Caco-2 (cell line): ENCODE results near the gene GNG3. TPM values are rescaled to one million over a fixed set of nuclear protein-coding genes. Genes with fewer than 3 reads are reported as not detected.

Source experiments
- BruUV-seq: library from RNA; stranded (reverse); fragments of 400-500 nt; replicated peaks from 2 replicates; lab custom pipeline; 2021; lab: Mats Ljungman, UMichigan
- CTCF ChIA-PET: fragments of 300-600 bp; sonication (Branson Sonifier 250); formaldehyde crosslinking; loops from one replicate; lab custom pipeline; 2022; ENCODE audit warnings: antibody characterized with exemption; lab: Charles Lee
- POLR2A ChIA-PET: fragments of 300-600 bp; sonication (Branson Sonifier 250); formaldehyde crosslinking; loops from one replicate; lab custom pipeline; 2022; ENCODE audit warnings: antibody characterized with exemption; lab: Charles Lee
- DNase-seq, 2 experiments: peaks; one replicate each; pipeline versions ENCODE4 v3.0.0 to v3.0.0-alpha.2; 2020 to 2022
- H3K27me3 ChIP-seq: replicated peaks from 2 replicates; pipeline ENCODE4 v1.6.0; 2011; ENCODE audit warnings: low read length; ENCODE audit not compliant: control insufficient read depth, insufficient read depth
- H3K36me3 ChIP-seq: 2 replicates; pipeline ENCODE4 v1.5.1; 2011; ENCODE audit warnings: low read length; ENCODE audit not compliant: control insufficient read depth, insufficient read depth
- H3K4me1 ChIP-seq: fragments of 250-450 bp; sonication (Bioruptor Pico); 2 replicates; pipeline ENCODE4 v1.5.1; 2020; ENCODE audit warnings: mild to moderate bottlenecking
- H3K4me3 ChIP-seq: 2 replicates; pipeline ENCODE4 v1.5.1; 2011; ENCODE audit warnings: low read depth, mild to moderate bottlenecking, control low read depth, low read length
- H3K9me3 ChIP-seq: fragments of 250-450 bp; sonication (Bioruptor Pico); 2 replicates; pipeline ENCODE4 v1.5.1; 2020; ENCODE audit warnings: mild to moderate bottlenecking, moderate library complexity
- H3K27ac Mint-ChIP-seq: one replicate; pipeline ENCODE4 v1.8.0; 2022; ENCODE audit warnings: mixed read lengths; ENCODE audit not compliant: unreplicated experiment
- H3K27me3 Mint-ChIP-seq: one replicate; pipeline ENCODE4 v1.8.0; 2022; ENCODE audit warnings: mixed read lengths; ENCODE audit not compliant: insufficient read depth, unreplicated experiment
- H3K36me3 Mint-ChIP-seq: one replicate; pipeline ENCODE4 v1.8.0; 2022; ENCODE audit warnings: mild to moderate bottlenecking, mixed read lengths; ENCODE audit not compliant: insufficient read depth, unreplicated experiment
- H3K4me1 Mint-ChIP-seq: one replicate; pipeline ENCODE4 v1.8.0; 2022; ENCODE audit warnings: low read depth, mixed read lengths; ENCODE audit not compliant: unreplicated experiment
- H3K4me3 Mint-ChIP-seq: one replicate; pipeline ENCODE4 v1.8.0; 2022; ENCODE audit warnings: mild to moderate bottlenecking, moderate library complexity, mixed read lengths; ENCODE audit not compliant: unreplicated experiment
- H3K9me3 Mint-ChIP-seq: one replicate; pipeline ENCODE4 v1.8.0; 2022; ENCODE audit warnings: mixed read lengths; ENCODE audit not compliant: unreplicated experiment
- CTCF ChIP-seq, 2 experiments: fragments of 200-600 bp in 1 of 2; IDR thresholded peaks; 1 replicate in 1 of 2; 2 replicates in 1 of 2; pipeline versions ENCODE4 v1.5.1 to v1.8.0; 2011 to 2022; ENCODE audit warnings: antibody characterized with exemption in 1 of 2, control low read depth in 1 of 2, inconsistent platforms in 1 of 2, low read depth in 1 of 2, low read length in 1 of 2, mild to moderate bottlenecking in 1 of 2, moderate library complexity in 1 of 2; ENCODE audit not compliant: insufficient read depth in 1 of 2, severe bottlenecking in 1 of 2, unreplicated experiment in 1 of 2
- intact Hi-C: fragments of 100-400 bp; cut with micrococcal nuclease; formaldehyde crosslinking; loops from one replicate; pipeline ENCODE4 v1.10.0; 2022; ENCODE audit not compliant: unreplicated experiment
- total RNA-seq: library from RNA; stranded (reverse); gene quantifications from 2 replicates; pipeline ENCODE4 v1.2.3, GENCODE V29; 2022

The GNG3 gene
- total RNA-seq, 1 experiment from 2014 or later = not detected

DNA sequence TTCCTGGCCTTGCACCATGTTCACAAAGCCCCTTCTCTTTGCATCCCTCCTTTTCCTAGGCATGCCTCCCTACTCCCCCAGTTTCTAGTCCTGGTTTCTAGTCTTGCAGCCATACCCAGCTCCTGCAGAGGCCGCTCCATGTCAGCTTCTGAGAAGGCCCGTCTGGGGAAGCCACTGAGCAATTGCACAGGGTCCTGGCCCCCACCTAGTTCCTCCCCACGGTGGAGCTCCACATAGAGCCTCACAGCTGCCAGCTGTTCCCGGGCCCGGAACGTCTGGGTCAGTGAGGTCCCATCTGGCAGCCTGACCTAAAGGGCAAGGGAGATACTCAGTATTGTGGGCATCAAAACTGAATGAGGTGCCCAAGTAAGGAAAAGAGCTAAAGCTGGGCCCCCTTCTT, 30.8 kb upstream of the GNG3 start:
- H3K9me3 ChIP-seq = no peaks in the 10 kb centered on the region
- ChIA-PET CTCF (interaction anchor here (1.9 kb wide), 1 partner anchor 110 kb away, joined by 7 read pairs; no protein-coding TSS in a partner anchor), POLR2A (interaction anchor here (0.5 to 1.0 kb wide), 3 partner anchors 12 to 214 kb away, joined by 4 to 11 read pairs (median 10); partner anchors contain the start of genes C11orf98, CSKMT and TTC9C)
- H3K9me3 Mint-ChIP-seq = no peaks in the 10 kb centered on the region
- H3K36me3 Mint-ChIP-seq = peaks cover 49% of the 10 kb centered on the region
- TF ChIP-seq CTCF (IDR thresholded peaks at IDR 0.05; ENCODE audit: insufficient read depth in 1 of 2, low read depth in 1 of 2, low read length in 1 of 2, severe bottlenecking in 1 of 2, unreplicated experiment in 1 of 2) = no peak
- peaks cover 9% of the 10 kb centered on the region for H3K4me1 ChIP-seq
- H3K36me3 ChIP-seq = no peaks in the 10 kb centered on the region; the same call in 1 of the 2 replicates
- intact Hi-C loops = loop anchor here (10.0 kb wide), 1 partner anchor 282 kb away; no protein-coding TSS in a partner anchor
- peak overlapping the region; percentile 81 for H3K4me3 Mint-ChIP-seq
- no peak overlapping the region for H3K27ac Mint-ChIP-seq
- DNase-seq = no peak
- no TSS peak for BruUV-seq
- H3K27me3 Mint-ChIP-seq = no peaks in the 10 kb centered on the region
- peaks cover 15% of the 10 kb centered on the region for H3K4me1 Mint-ChIP-seq
- no peak overlapping the region for H3K4me3 ChIP-seq
- no peaks in the 10 kb centered on the region for H3K27me3 ChIP-seq

DNA sequence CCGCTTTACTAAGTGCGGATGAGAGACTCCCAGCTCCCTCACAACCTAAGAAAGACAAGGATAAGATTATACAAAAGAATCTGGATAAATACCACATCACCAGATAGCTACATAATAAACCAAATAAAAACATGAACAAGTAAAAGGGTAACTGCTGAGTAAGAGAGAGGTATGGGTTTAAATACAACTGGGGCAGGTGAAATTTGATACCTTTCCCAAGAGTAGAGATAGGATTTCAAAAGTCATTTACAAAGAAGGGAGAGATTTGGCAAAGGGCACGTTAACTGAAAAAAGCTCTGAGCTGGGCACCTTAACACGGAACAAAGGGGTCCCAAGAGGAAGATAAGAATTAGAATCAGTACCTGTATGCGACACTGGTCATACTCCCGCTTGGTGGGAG, 30.3 kb upstream of the GNG3 start:
- H3K9me3 Mint-ChIP-seq = no peaks in the 10 kb centered on the region
- no peak for DNase-seq
- Histone ChIP-seq H3K27me3 (no peaks in the 10 kb centered on the region), H3K4me1 (peaks cover 9% of the 10 kb centered on the region), H3K9me3 (no peaks in the 10 kb centered on the region), H3K36me3 (no peaks in the 10 kb centered on the region; the same call in 1 of the 2 replicates), H3K4me3 (no peak overlapping the region)
- peak overlapping the region; percentile 81 for H3K4me3 Mint-ChIP-seq
- H3K27me3 Mint-ChIP-seq = no peaks in the 10 kb centered on the region
- no peak overlapping the region for H3K27ac Mint-ChIP-seq
- H3K4me1 Mint-ChIP-seq = peaks cover 15% of the 10 kb centered on the region
- ChIA-PET CTCF (interaction anchor here (0.6 to 1.9 kb wide), 2 partner anchors 109 to 289 kb away, joined by 3 to 7 read pairs; no protein-coding TSS in a partner anchor), POLR2A (interaction anchor here (0.5 to 1.0 kb wide), 2 partner anchors 12 to 51 kb away, joined by 10 to 11 read pairs; partner anchors contain the start of genes C11orf98, CSKMT and TTC9C)
- TF ChIP-seq CTCF (IDR thresholded peaks at IDR 0.05; ENCODE audit: insufficient read depth in 1 of 2, low read depth in 1 of 2, low read length in 1 of 2, severe bottlenecking in 1 of 2, unreplicated experiment in 1 of 2) = no peak
- peaks cover 44% of the 10 kb centered on the region for H3K36me3 Mint-ChIP-seq
- BruUV-seq = no TSS peak
- intact Hi-C loops = loop anchor here (10.0 kb wide), 1 partner anchor 282 kb away; no protein-coding TSS in a partner anchor

DNA sequence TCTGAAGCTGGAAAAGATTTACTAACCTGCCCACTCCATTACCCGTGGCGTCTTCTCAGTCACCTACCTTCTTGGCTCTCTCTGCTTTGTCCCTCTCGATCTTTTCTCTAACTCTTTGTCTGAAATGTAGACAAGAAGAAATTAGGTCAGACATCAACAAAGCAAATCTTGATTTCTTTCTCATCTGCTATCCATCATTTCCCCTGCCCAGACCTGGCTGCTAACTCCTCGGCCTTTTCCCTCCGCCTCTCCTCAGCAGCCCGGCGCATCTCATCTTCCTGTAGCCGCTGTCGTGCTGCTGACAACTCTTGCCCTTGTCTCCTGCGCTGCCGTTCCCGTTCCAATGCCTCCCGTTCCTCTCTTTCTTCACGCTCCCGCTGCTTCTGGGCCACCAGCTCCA, 29.8 kb upstream of the GNG3 start:
- POLR2A ChIA-PET = no interaction called here
- intact Hi-C loops = loop anchor here (10.0 kb wide), 1 partner anchor 283 kb away; no protein-coding TSS in a partner anchor
- no peak overlapping the region for H3K4me3 ChIP-seq
- peaks cover 15% of the 10 kb centered on the region for H3K4me1 Mint-ChIP-seq
- H3K27me3 Mint-ChIP-seq = no peaks in the 10 kb centered on the region
- DNase-seq = no peak
- TF ChIP-seq CTCF (IDR thresholded peaks at IDR 0.05; ENCODE audit: insufficient read depth in 1 of 2, low read depth in 1 of 2, low read length in 1 of 2, severe bottlenecking in 1 of 2, unreplicated experiment in 1 of 2) = no peak
- H3K9me3 Mint-ChIP-seq = no peaks in the 10 kb centered on the region
- no peaks in the 10 kb centered on the region for H3K9me3 ChIP-seq
- H3K36me3 Mint-ChIP-seq = peaks cover 39% of the 10 kb centered on the region
- CTCF ChIA-PET = interaction anchor here (0.6 to 1.9 kb wide), 2 partner anchors 109 to 290 kb away, joined by 3 to 7 read pairs; no protein-coding TSS in a partner anchor
- H3K4me3 Mint-ChIP-seq = peak overlapping the region; percentile 81
- no peaks in the 10 kb centered on the region for H3K27me3 ChIP-seq
- H3K27ac Mint-ChIP-seq = peak overlapping the region; percentile 91
- peaks cover 6% of the 10 kb centered on the region for H3K4me1 ChIP-seq
- H3K36me3 ChIP-seq = no peaks in the 10 kb centered on the region; the same call in 1 of the 2 replicates
- BruUV-seq = no TSS peak
